ENCODE results near the gene ACADVL.
"Not testable (repeated sequence)": the region's sequence is repeated elsewhere in the genome, so short reads cannot be mapped to it uniquely, and the experiment has no call there.

ACADVL gene

GRCh38 chr17:7219812-7220592 lies at the start of gene ACADVL, which contains the start of gene DLG4:
Gene ACADVL, plus strand, starts transcription at chr17:7219938. Its CDS starts 47 bp downstream, at chr17:7219985.
Gene DLG4, minus strand, starts transcription at chr17:7219836.
- in situ Hi-C loops (cut with HindIII; ENCODE audit: low sequenced_read_pairs): no loop called here
- TF ChIP-seq CTCF (IDR thresholded peaks at IDR 0.05; ENCODE audit: low read depth, low read length): no peak
- H3K4me3 ChIP-seq (ENCODE audit: low read depth, low read length): peak within 1 kb of the TSS; percentile 80
- DNase-seq (ENCODE audit: low read depth, low spot score): peak; percentile 88

GRCh38 chr17:7172522-7173191 lies 47.1 kb upstream of the ACADVL start:
- H3K4me3 ChIP-seq (ENCODE audit: low read depth, low read length); in situ Hi-C loops (cut with HindIII; ENCODE audit: low sequenced_read_pairs); DNase-seq (ENCODE audit: low read depth, low spot score): not testable (repeated sequence)

GRCh38 chr17:7173687-7174602 lies 45.8 kb upstream of the ACADVL start:
- no peak for TF ChIP-seq CTCF (IDR thresholded peaks at IDR 0.05; ENCODE audit: low read depth, low read length)
- in situ Hi-C loops (cut with HindIII; ENCODE audit: low sequenced_read_pairs): no loop called here
- peak; percentile 20 for DNase-seq (ENCODE audit: low read depth, low spot score)
- H3K4me3 ChIP-seq (ENCODE audit: low read depth, low read length): no peak overlapping the region

GRCh38 chr17:7174603-7175326 lies 45.0 kb upstream of the ACADVL start:
- TF ChIP-seq CTCF (IDR thresholded peaks at IDR 0.05; ENCODE audit: low read depth, low read length): no peak
- in situ Hi-C loops (cut with HindIII; ENCODE audit: low sequenced_read_pairs): no loop called here
- no peak overlapping the region for H3K4me3 ChIP-seq (ENCODE audit: low read depth, low read length)
- no peak for DNase-seq (ENCODE audit: low read depth, low spot score)

- H3K4me3 ChIP-seq (ENCODE audit: low read depth, low read length): no peak overlapping the region
- in situ Hi-C loops (cut with HindIII; ENCODE audit: low sequenced_read_pairs): no loop called here
- TF ChIP-seq CTCF (IDR thresholded peaks at IDR 0.05; ENCODE audit: low read depth, low read length): no peak
- no peak for DNase-seq (ENCODE audit: low read depth, low spot score)
Measured at GRCh38 chr17:7175330-7175733, 44.4 kb upstream of the ACADVL start.

DNA sequence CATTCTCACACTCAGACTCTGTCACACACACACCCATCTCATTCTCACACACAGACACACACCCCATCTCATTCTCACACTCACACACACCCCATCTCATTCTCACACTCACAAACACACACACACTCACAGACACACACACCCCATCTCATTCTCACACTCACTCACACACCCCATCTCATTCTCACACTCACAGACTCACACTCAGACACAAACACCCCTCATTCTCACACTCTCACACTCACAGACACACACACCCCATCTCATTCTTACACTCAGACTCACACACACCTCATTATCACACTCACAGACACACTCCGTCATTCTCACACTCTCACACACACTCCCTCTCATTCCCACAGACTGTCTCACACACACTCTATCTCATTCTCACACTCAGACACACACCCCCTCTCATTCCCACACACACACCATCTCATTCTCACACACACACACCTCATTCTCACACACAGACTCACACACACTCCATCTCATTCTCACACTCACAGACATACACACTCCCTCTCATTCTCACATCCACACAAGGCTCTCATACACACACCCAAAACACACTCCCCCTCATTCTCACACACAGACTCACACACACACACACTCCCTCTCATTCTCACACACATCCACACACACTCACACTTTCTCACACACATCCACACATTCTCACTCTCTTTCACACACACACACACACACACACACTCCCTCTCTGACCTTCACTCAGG lies 43.5 kb upstream of the ACADVL start:
- in situ Hi-C loops (cut with HindIII; ENCODE audit: low sequenced_read_pairs): no loop called here
- H3K4me3 ChIP-seq (ENCODE audit: low read depth, low read length): no peak overlapping the region
- DNase-seq (ENCODE audit: low read depth, low spot score): no peak
- no peak for TF ChIP-seq CTCF (IDR thresholded peaks at IDR 0.05; ENCODE audit: low read depth, low read length)

Data from astrocyte of the spinal cord (primary cell).